Measurements from ENCODE around the gene AUTS2.
"Not testable (repeated sequence)": the region's sequence is repeated elsewhere in the genome, so short reads cannot be mapped to it uniquely, and the experiment has no call there.

AUTS2 gene

GRCh38 chr7:70781922-70782311 is 1183.6 kb downstream of the AUTS2 start:
- no peak for DNase-seq

- DNase-seq: no peak
Measured at GRCh38 chr7:70782796-70783195, 1184.5 kb downstream of the AUTS2 start.

GRCh38 chr7:70785427-70785826 is 1187.2 kb downstream of the AUTS2 start:
- DNase-seq: no peak

GRCh38 chr7:70786076-70786475 is 1187.8 kb downstream of the AUTS2 start:
- DNase-seq: no peak

GRCh38 chr7:70787286-70787685 is 1189.0 kb downstream of the AUTS2 start:
- no peak for DNase-seq

- no peak for DNase-seq
Measured at GRCh38 chr7:70787771-70788170, 1189.5 kb downstream of the AUTS2 start.

GRCh38 chr7:70788276-70788675 is 1190.0 kb downstream of the AUTS2 start:
- no peak for DNase-seq

- DNase-seq: no peak
Measured at GRCh38 chr7:70789481-70790214, 1191.4 kb downstream of the AUTS2 start.

GRCh38 chr7:70790215-70791073 is 1192.2 kb downstream of the AUTS2 start:
- DNase-seq: no peak

- no peak for DNase-seq
Measured at GRCh38 chr7:70791341-70791740, 1193.1 kb downstream of the AUTS2 start.

GRCh38 chr7:70793060-70793459 is 1194.8 kb downstream of the AUTS2 start:
- no peak for DNase-seq

- DNase-seq: no peak
Measured at GRCh38 chr7:70793821-70794220, 1195.5 kb downstream of the AUTS2 start.

- no peak for DNase-seq
Measured at GRCh38 chr7:70794962-70795361, 1196.7 kb downstream of the AUTS2 start.

GRCh38 chr7:70795948-70796347 is 1197.7 kb downstream of the AUTS2 start:
- DNase-seq: no peak

- DNase-seq: no peak
Measured at GRCh38 chr7:70797109-70797514, 1198.8 kb downstream of the AUTS2 start.

- DNase-seq: no peak
Measured at GRCh38 chr7:70799841-70800405, 1201.6 kb downstream of the AUTS2 start.

- no peak for DNase-seq
Measured at GRCh38 chr7:70805360-70805759, 1207.1 kb downstream of the AUTS2 start.

GRCh38 chr7:70807650-70808049 is 1209.4 kb downstream of the AUTS2 start:
- DNase-seq: no peak

GRCh38 chr7:70808876-70809275 is 1210.6 kb downstream of the AUTS2 start:
- no peak for DNase-seq

- DNase-seq: no peak
Measured at GRCh38 chr7:70810558-70811139, 1212.4 kb downstream of the AUTS2 start.

- no peak for DNase-seq
Measured at GRCh38 chr7:70812511-70812910, 1214.2 kb downstream of the AUTS2 start.

- DNase-seq: not testable (repeated sequence)
Measured at GRCh38 chr7:70822490-70822889, 1224.2 kb downstream of the AUTS2 start.

All from effector CD8-positive, alpha-beta T cell (primary cell).